Omental fat pad (tissue), 4 donors: ENCODE measurements around the gene LCLAT1. TPM values are rescaled to one million over a fixed set of nuclear protein-coding genes. Genes with fewer than 3 reads are reported as not detected.
"Not testable (repeated sequence)": the region's sequence is repeated elsewhere in the genome, so short reads cannot be mapped to it uniquely, and the experiment has no call there.

Experiments used
- ATAC-seq: fragments of 150-250 bp; one replicate; pipeline ENCODE4 v1.9.1; 2016; ENCODE audit warnings: mild to moderate bottlenecking, moderate library complexity; ENCODE audit not compliant: low FRiP score
- DNase-seq: peaks from one replicate; pipeline ENCODE4 v3.0.0-alpha.2; 2019; ENCODE audit warnings: low spot score
- CTCF ChIP-seq, 3 donors: fragments of 450-650 bp; IDR thresholded peaks; one replicate each; pipeline ENCODE4 v1.5.1; 2016 to 2017; ENCODE audit warnings: antibody characterized with exemption in 3 of 3, mild to moderate bottlenecking in 3 of 3, moderate library complexity in 2 of 3
- total RNA-seq, 4 donors: library from RNA; depleted of rRNA; stranded (reverse); fragments of >200 nt; gene quantifications; one replicate each; pipeline ENCODE4 v1.1.0, GENCODE V29; 2016

The LCLAT1 gene
- total RNA-seq, 4 donors from 2014 or later: 6.7 to 10.9 (median 8.7) TPM

- no peak for DNase-seq
- TF ChIP-seq CTCF (IDR thresholded peaks at IDR 0.05): no peak
- no peak for ATAC-seq
These were observed 52.6 kb downstream of the LCLAT1 start for GRCh38 chr2:30499681-30500080.

DNA sequence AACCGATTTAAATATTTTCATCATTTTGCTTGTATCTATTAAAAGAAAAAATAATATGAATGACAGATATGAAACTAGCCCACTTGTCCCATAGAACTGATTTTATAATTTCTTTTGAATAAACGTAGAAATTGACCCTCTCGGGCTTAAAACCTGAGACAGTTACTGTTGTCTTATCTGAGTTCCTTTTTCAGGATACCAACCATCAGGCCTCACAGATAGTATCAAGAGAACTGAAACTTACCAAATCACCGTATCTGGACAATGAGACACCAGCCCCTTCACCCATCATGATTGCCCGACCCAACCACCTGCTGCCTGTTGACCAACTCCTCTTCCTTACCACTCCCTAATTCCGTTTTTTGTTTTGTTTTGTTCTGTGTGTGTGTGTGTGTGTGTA is 53.7 kb downstream of the LCLAT1 start:
- no peak for TF ChIP-seq CTCF (IDR thresholded peaks at IDR 0.05)
- no peak for ATAC-seq
- no peak for DNase-seq

GRCh38 chr2:30502310-30502709 is 55.3 kb downstream of the LCLAT1 start:
- ATAC-seq: no peak
- TF ChIP-seq CTCF (IDR thresholded peaks at IDR 0.05): no peak
- no peak for DNase-seq

GRCh38 chr2:30503007-30503694 is 56.1 kb downstream of the LCLAT1 start:
- no peak for TF ChIP-seq CTCF (IDR thresholded peaks at IDR 0.05)
- ATAC-seq (no peak), DNase-seq (no peak)

DNA sequence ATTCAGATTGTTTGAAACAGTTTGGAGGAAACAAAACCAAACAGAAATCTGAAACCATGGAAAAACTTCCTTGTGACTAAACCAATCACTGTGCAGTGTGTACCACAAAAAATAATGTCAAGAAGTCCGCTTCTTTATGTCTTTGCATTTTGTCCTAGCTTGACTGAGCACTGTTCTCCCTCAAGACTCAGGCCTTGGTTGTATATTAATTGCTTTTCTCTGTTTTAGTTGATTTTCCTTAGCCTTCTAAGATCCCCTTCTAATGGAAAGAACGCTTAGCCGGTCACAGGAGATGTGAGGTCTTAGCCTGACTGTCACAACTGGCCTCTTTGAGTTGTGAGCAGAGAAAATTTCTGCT is 56.6 kb downstream of the LCLAT1 start:
- DNase-seq: no peak
- no peak for ATAC-seq
- no peak for TF ChIP-seq CTCF (IDR thresholded peaks at IDR 0.05)

- DNase-seq (no peak), ATAC-seq (no peak)
- no peak for TF ChIP-seq CTCF (IDR thresholded peaks at IDR 0.05)
These were observed 57.7 kb downstream of the LCLAT1 start for GRCh38 chr2:30504731-30505130.

DNA sequence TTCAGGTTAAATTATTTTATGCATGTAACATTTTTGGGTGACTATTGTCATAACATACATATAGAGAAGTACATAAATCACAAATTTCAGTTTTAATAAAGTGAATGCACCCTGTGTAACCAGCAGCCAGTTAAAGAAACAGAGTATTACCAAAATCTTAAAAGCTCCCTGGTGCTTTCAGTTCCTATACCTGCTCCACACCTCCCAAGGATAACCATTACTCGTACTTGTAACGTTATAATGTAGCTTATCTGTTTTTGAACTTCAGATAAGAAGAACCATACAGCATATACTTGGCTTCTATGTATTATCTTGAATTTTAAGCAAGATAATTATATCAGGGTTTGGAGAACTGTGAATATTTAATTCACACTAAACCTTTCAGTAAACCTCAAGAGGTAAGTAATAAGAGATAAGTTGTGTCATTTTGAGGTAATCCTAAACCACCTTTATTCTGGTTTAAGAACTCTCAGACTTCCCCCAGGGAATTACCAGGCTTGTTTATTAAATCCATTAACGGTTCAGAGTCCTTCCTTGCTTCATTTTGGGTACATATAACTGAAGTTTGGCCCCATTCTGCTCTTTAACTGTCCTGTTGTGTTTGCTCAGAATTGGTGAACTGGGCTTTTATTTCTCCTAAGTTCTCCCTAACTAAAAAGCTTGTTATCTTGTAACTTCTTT is 58.6 kb downstream of the LCLAT1 start:
- ATAC-seq (no peak), DNase-seq (no peak)
- no peak for TF ChIP-seq CTCF (IDR thresholded peaks at IDR 0.05)

GRCh38 chr2:30507460-30507859 is 60.4 kb downstream of the LCLAT1 start:
- DNase-seq, ATAC-seq: not testable (repeated sequence)
